Mucosa of descending colon (tissue), 3 donors: Measurements from ENCODE around the gene C20orf144. TPM values are rescaled to one million over a fixed set of nuclear protein-coding genes. Genes with fewer than 3 reads are reported as not detected.

ENCODE experiments used
- ATAC-seq: fragments of 200-7000 bp; cut with Tn5 transposase; one replicate; pipeline ENCODE4 v1.9.1; 2020; ENCODE audit warnings: mild to moderate bottlenecking, moderate library complexity
- DNase-seq, 3 donors: peaks; one replicate each; pipeline ENCODE4 v3.0.0-alpha.2; 2020
- H3K36me3 ChIP-seq: fragments of 200-600 bp; one replicate; pipeline ENCODE4 v1.8.0; 2021; ENCODE audit warnings: low read depth, mild to moderate bottlenecking
- H3K4me1 ChIP-seq: fragments of 200-600 bp; one replicate; pipeline ENCODE4 v1.8.0; 2021; ENCODE audit warnings: low read depth, mild to moderate bottlenecking
- H3K4me3 ChIP-seq: fragments of 200-600 bp; one replicate; pipeline ENCODE4 v1.8.0; 2021; ENCODE audit warnings: mild to moderate bottlenecking
- H3K9me3 ChIP-seq: fragments of 200-600 bp; one replicate; pipeline ENCODE4 v1.8.0; 2021; ENCODE audit warnings: mild to moderate bottlenecking
- intact Hi-C, 2 donors: fragments of 100-400 bp; cut with DNase I in 1 of 2; cut with micrococcal nuclease in 1 of 2; formaldehyde crosslinking; loops; one replicate each; pipeline versions ENCODE4 v1.11.0 to v1.11.1; 2022; cut with DNase I, micrococcal nuclease
- total RNA-seq, 3 donors: library from RNA; stranded (reverse); fragmentation: NEBNext Ultra II Directional in 2 of 3; extraction: Animal tissue kit (Norgen Biotek cat#: 25700) in 2 of 3; gene quantifications; one replicate each; pipeline versions ENCODE4 v1.2.1 to v1.2.4, GENCODE V29; 2021 to 2023
- TF ChIP-seq, protein P1 (sequence below): fragments of 200-600 bp; IDR thresholded peaks from one replicate; pipeline ENCODE4 v1.8.0; 2022; ENCODE audit warnings: antibody characterized with exemption, mild to moderate bottlenecking
- donor health status: DM: no; HTN: no; CAD: no; lungs with moderate emphysema.
- donor health status: DM: no; HTN: no; CAD: no.
- donor health status: DM: no; HTN: yes; CAD: no.

Gene C20orf144
- total RNA-seq, 3 donors from 2014 or later = 0.24 TPM; not detected in 2

GRCh38 chr20:33668466-33669155 lies 6.5 kb downstream of the C20orf144 start:
- Histone ChIP-seq H3K9me3 (no peaks in the 10 kb centered on the region), H3K4me3 (no peak overlapping the region), H3K4me1 (peaks cover 37% of the 10 kb centered on the region), H3K36me3 (no peaks in the 10 kb centered on the region)
- DNase-seq (peak in 1 of 3 donors; percentile 47), ATAC-seq (no peak)
- TF ChIP-seq, protein P1, sequence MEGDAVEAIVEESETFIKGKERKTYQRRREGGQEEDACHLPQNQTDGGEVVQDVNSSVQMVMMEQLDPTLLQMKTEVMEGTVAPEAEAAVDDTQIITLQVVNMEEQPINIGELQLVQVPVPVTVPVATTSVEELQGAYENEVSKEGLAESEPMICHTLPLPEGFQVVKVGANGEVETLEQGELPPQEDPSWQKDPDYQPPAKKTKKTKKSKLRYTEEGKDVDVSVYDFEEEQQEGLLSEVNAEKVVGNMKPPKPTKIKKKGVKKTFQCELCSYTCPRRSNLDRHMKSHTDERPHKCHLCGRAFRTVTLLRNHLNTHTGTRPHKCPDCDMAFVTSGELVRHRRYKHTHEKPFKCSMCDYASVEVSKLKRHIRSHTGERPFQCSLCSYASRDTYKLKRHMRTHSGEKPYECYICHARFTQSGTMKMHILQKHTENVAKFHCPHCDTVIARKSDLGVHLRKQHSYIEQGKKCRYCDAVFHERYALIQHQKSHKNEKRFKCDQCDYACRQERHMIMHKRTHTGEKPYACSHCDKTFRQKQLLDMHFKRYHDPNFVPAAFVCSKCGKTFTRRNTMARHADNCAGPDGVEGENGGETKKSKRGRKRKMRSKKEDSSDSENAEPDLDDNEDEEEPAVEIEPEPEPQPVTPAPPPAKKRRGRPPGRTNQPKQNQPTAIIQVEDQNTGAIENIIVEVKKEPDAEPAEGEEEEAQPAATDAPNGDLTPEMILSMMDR = no peak
- intact Hi-C loops = no loop called here

DNA sequence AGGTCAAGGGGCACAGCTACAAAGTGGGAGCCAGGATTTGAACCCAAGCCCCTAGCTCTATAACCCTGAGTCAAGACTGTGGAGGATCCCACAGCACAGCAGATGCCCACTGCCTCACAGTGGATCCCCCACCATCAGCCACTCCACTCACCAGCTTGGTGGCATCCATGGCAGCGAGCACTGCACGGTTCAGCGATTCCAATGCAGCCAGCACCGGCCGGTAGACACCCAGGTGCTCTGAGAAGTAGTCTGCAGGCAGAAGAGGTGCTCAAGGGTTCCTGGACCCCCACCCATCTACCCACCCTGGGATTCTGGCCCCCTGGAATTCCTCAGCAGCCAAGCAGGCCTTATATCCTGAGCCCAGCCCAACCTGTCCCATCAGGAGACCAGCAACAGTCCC lies 7.1 kb downstream of the C20orf144 start:
- Histone ChIP-seq H3K9me3 (no peaks in the 10 kb centered on the region), H3K4me3 (no peak overlapping the region), H3K36me3 (no peaks in the 10 kb centered on the region), H3K4me1 (peaks cover 32% of the 10 kb centered on the region)
- ATAC-seq (no peak), DNase-seq (no peak)
- intact Hi-C loops = no loop called here
- TF ChIP-seq, protein P1 = no peak

DNA sequence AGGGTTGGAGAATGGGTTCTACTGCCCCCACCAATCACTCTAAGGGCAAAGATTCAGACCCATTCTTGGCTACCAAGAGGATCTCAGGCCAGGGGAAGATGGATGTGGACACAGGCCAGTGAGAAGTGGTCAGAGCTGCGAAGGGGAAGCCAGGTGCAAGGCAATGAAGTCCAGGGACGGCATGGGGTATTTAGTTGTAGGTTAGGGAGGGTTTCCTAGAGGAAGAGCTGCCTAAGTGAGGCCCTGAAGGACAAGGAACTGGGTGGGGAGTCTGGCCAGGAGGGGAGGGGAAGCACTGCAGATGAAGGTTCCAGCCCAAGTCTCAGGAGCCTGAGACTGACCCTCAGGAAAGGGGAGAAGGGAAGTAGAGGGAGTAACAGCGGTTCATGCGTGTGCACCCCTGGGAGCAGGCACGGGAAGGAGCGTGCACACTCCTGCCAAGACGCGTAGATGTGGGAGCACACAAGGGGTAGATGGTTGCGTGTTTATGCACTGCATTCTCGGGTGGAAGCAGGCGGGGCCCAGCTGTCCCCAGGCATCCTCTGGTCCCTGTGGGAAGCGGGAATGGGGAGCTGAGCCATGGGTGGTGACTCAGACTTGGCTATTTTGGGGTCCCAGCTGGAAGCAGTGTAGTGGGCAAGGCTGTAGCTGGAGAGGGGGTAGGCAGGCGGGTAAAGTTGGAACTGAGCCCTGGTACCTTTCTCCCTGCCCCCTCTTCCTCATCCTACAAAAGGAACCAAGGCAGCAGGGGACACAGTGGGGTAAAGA lies 7.9 kb downstream of the C20orf144 start:
- Histone ChIP-seq H3K9me3 (no peaks in the 10 kb centered on the region), H3K4me3 (no peak overlapping the region), H3K4me1 (peaks cover 35% of the 10 kb centered on the region), H3K36me3 (no peaks in the 10 kb centered on the region)
- TF ChIP-seq, protein P1 = no peak
- DNase-seq = peak in 1 of 3 donors; percentile 43
- ATAC-seq = no peak
- intact Hi-C loops = no loop called here

- intact Hi-C loops = no loop called here
- H3K9me3 ChIP-seq = no peaks in the 10 kb centered on the region
- no peaks in the 10 kb centered on the region for H3K36me3 ChIP-seq
- DNase-seq (peak in 1 of 3 donors; percentile 25), ATAC-seq (no peak)
- no peak overlapping the region for H3K4me3 ChIP-seq
- H3K4me1 ChIP-seq = peaks cover 39% of the 10 kb centered on the region
- TF ChIP-seq, protein P1 = no peak
Observed at GRCh38 chr20:33670715-33671499, 8.8 kb downstream of the C20orf144 start.

DNA sequence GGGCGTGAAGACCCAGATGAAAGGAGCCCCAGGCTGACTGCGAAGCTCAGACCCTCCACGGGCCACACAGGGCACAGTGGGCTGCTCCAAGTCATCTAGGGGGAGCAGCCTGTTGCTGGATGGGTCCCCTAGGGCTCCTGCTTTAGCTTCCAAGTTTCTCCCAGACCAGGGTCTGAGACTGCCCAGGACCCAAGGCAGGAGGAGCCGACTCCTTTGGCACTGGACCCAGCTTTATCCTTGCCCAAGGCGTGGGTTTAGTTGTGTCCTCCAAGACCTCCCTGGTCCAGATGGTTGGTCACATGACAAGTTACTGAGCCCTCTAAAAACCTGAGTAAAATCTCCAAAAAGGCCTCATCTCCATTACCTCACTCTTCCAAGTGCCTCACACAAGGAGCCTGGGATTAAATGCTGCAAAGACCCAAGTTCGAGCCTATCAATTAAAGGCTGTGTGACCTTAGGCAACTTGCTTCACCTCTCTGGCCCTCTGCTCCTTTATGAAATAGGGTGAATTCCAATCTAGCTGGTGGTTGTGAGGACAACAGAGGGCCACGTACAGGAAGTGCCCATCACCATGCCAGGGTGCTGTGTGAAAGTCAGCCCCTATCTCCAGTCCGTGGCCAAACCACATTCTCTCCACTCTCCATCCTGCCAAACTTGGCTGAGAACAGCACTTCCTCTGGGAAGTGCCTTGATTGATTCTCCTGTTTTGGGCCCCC lies 9.6 kb downstream of the C20orf144 start:
- no peak overlapping the region for H3K4me3 ChIP-seq
- no peak for ATAC-seq

More for the DNA sequence above, 9.6 kb downstream of the C20orf144 start:
- TF ChIP-seq, protein P1 = no peak
- Histone ChIP-seq H3K36me3 (no peaks in the 10 kb centered on the region), H3K9me3 (no peaks in the 10 kb centered on the region), H3K4me1 (peaks cover 33% of the 10 kb centered on the region)
- no peak for DNase-seq
- intact Hi-C loops = no loop called here
